NCI-H146 treated with DMSO at 0.1 percent for 48 hours (cell line): ENCODE results near the gene RSRP1.

Experiments
- DNase-seq: peaks from one replicate; lab custom pipeline; 2025; ENCODE audit not compliant: unreplicated experiment; lab: John Stamatoyannopoulos, UW

Gene RSRP1

DNA sequence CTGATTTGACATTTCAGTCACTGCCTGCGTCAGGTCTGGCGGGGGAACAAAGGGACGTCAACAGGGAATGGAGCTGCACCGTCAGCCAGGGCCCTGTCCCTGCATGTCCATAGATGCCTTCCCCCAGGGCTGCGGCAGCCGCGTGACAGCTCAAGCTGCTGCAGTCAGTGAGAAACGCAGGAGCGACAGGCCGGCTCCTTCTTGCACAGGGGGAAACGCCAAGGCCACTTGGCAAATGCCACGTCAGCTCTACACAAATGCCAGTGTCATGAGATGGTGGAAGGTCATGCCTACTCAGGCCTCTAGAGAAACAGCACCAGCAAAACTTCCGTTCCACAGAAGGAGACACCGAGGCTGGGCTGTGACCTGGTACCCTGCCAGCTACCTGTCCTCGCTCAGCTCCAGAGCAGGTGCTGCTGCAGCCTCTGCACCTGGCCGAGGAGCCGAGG lies 52.7 kb downstream of the RSRP1 start:
- no peak for DNase-seq

DNA sequence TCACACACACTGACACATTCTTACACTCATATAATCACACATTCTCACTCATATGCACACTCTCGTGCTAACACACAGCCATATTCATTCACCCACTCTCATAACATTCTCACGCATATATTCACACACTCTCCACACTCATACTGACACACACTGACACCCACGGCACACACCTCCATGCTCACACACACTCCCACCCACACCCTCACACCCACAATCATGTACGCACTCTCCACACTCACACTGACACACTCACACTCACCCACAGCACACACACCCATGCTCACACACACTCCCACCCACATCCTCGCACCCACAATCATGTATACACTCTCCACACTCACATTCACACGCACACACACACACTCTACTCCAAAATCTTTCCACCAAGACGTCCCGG lies 53.2 kb downstream of the RSRP1 start:
- no peak for DNase-seq

GRCh38 chr1:25193229-25193628 lies 54.0 kb downstream of the RSRP1 start:
- DNase-seq = no peak
